GM18499 (cell line): ENCODE data around the gene TPSG1.

Source experiments
- ATAC-seq: cut with Tn5 transposase; IDR thresholded peaks from one replicate; pipeline ENCODE4 v1.9.1; 2021; ENCODE audit warnings: moderate number of reproducible peaks; ENCODE audit not compliant: insufficient read depth, unreplicated experiment

TPSG1 gene

GRCh38 chr16:1181404-1182315, 43.4 kb downstream of the TPSG1 start:
- ATAC-seq: no peak

DNA sequence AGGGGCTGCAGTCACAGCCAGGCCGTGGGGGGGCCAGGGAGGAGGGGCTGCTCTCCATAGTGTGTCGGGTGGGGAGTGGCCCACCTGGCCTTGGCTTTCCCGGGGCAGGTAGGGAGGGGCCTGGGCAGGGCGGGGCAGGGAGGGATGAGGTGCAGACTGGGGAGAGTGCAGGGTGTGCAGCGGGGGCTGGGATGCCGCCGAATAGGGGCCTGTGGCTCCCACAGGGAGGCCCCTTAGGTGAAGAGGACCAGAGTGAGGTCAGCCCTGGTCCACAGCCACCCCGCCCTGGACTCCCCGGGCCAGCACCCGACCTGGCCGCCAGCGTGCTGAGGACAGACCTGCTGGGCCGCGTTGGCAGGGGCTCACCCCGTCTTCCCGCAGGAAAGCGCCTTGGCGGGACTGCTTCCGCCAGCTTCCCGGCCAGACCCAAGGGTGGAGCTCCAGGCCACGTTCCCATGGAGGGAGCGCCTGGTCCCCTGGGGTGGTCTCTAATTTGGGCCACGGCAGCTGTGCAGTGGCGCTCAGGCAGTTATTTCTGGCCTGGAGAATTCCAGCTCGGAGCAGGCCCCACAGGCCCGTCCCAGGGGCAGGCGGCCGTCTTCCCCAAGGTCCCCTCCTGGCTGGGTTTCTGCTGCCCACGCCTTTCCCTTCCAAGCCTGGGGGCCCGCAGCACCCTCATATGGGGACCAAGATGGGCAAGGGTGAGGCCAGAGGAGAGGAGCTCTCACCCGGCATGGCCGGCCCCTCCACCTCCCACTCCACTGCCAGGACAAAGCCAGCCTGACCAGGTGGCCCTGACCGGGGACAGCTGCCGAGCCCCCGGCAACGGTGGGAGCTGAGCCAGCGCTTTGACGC, 44.3 kb downstream of the TPSG1 start:
- ATAC-seq: no peak

- ATAC-seq: no peak
These were observed 46.7 kb downstream of the TPSG1 start for GRCh38 chr16:1178295-1178910.

GRCh38 chr16:1177750-1178149, 47.3 kb downstream of the TPSG1 start:
- no peak for ATAC-seq

DNA sequence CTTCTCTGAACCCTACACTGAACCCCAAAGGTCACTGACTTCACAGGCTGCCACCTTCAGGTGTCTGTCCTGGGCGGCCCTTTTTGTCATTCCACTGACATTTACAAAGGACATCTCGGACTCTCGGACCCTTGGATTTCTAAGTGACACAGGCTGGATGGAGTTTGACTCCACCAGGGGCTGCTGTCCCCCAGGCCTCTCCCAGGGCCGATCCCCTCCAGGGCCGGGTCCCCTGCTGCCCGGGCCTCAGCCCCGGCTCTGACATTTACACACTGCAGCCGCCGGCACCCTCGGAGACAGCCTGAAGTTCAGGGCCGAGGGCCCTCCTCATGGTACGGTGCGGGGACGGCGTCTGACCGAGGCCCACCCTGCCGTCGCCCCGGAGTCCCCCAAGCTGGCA, 48.0 kb downstream of the TPSG1 start:
- ATAC-seq: no peak

- ATAC-seq: no peak
These were observed 48.7 kb downstream of the TPSG1 start for GRCh38 chr16:1176280-1176897.

GRCh38 chr16:1175566-1176279, 49.3 kb downstream of the TPSG1 start:
- no peak for ATAC-seq

GRCh38 chr16:1174477-1175357, 50.4 kb downstream of the TPSG1 start:
- ATAC-seq: no peak

DNA sequence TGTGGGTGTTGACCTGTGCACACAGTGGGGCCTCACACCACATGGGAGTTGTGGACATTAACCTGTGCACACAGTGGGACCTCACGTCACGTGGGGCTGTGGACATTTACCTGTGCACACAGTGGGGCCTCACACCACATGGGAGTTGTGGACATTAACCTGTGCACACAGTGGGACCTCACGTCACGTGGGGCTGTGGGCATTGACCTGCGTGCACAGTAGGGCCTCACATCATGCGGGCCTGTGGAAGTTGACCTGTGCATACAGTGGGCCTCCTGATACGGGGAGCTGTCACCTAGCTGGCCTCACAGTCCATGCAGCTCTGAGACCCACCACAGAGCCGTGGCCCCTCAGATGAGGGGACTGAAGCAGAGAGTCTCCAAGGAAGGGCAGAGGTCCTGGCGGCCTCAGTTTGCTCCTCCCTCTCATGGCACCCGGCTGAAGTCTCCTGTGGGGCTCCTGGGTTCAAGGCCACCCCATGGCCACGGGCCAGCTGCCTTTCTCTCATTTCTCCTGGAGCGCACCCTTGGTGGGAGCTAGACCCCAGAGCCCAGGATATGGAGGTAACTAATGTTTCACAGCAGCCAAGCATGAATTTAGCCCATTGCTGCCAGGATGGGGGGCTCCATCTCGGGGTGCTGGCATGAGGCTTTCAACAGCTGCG, 51.1 kb downstream of the TPSG1 start:
- ATAC-seq: no peak

DNA sequence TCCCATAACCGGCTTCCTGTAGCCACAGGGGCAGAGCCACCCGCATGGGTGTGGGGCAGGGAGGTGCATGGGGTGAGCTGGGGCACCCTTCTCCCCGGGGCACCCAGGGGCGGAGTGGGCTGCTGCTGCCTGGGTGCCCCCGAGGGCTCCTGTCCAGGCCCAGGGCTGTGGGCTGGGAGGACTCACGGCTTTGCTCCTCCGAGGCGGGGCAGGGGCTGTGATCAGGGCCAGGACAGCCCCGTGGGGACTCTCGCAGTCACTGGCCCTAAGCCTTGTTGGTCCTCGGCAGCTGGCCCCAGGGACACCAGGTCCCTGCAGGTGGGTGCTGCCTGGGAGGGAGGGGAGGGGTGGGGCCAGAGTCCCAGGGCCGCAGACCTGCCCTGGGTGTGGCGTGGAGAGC, 52.4 kb downstream of the TPSG1 start:
- no peak for ATAC-seq

DNA sequence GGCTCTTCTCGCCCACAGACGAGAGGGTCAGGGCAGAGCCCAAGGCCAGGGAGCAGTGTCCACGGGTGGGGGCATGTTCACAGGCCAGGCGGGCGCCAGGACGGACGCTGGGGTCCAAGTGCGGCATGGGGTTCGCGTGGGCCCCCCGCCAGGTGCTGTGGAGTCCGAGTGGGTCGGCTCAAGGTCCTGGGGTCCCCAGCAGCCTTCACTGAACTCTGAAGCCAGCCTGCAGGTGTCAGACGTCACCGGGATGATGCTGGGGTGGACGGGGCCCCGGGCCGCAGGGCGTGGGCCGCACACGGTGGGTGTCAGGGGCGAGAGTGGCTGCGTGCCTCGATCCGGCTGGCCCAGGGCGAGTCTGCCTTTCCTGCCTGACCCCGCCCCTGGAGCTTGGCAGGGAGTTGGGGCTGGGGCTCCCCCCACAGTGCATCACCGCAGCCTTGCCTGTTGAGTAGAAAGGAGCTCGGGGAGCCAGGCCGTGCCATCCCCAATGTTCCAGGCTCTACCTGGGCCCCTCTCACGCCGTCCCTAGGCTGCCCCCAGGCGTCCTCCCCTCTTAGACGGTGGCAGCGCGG, 53.1 kb downstream of the TPSG1 start:
- no peak for ATAC-seq
